ENCODE data around the gene EIF3A.

EIF3A gene

GRCh38 chr10:119080521-119081259 is at the start of gene EIF3A:
Gene EIF3A, minus strand, starts transcription at chr10:119080817. Its CDS starts 141 bp downstream, at chr10:119080676.
- peak within 1 kb of the TSS; percentile 96 for H3K4me3 ChIP-seq (ENCODE audit: low read length)
- DNase-seq (ENCODE audit: low read depth), result peak; percentile 65
- TF ChIP-seq CTCF (conservative IDR thresholded peaks at IDR 0.05; ENCODE audit: low read depth, low read length), result no peak

GRCh38 chr10:119129721-119130120 is 49.1 kb upstream of the EIF3A start:
- no peak for DNase-seq (ENCODE audit: low read depth)
- no peak overlapping the region for H3K4me3 ChIP-seq (ENCODE audit: low read length)
- TF ChIP-seq CTCF (conservative IDR thresholded peaks at IDR 0.05; ENCODE audit: low read depth, low read length), result no peak

- no peak for TF ChIP-seq CTCF (conservative IDR thresholded peaks at IDR 0.05; ENCODE audit: low read depth, low read length)
- H3K4me3 ChIP-seq (ENCODE audit: low read length), result no peak overlapping the region
- DNase-seq (ENCODE audit: low read depth), result no peak
Observed at GRCh38 chr10:119125942-119126341, 45.3 kb upstream of the EIF3A start.

- no peak overlapping the region for H3K4me3 ChIP-seq (ENCODE audit: low read length)
- DNase-seq (ENCODE audit: low read depth), result no peak
- TF ChIP-seq CTCF (conservative IDR thresholded peaks at IDR 0.05; ENCODE audit: low read depth, low read length), result no peak
Observed at GRCh38 chr10:119120875-119121274, 40.3 kb upstream of the EIF3A start.

- TF ChIP-seq CTCF (conservative IDR thresholded peaks at IDR 0.05; ENCODE audit: low read depth, low read length), result no peak
- no peak overlapping the region for H3K4me3 ChIP-seq (ENCODE audit: low read length)
- DNase-seq (ENCODE audit: low read depth), result no peak
Observed at GRCh38 chr10:119120413-119120867, 39.8 kb upstream of the EIF3A start.

GRCh38 chr10:119119400-119119799 is 38.8 kb upstream of the EIF3A start:
- DNase-seq (ENCODE audit: low read depth), result no peak
- no peak for TF ChIP-seq CTCF (conservative IDR thresholded peaks at IDR 0.05; ENCODE audit: low read depth, low read length)
- H3K4me3 ChIP-seq (ENCODE audit: low read length), result no peak overlapping the region

GRCh38 chr10:119118231-119118630 is 37.6 kb upstream of the EIF3A start:
- DNase-seq (ENCODE audit: low read depth), result no peak
- TF ChIP-seq CTCF (conservative IDR thresholded peaks at IDR 0.05; ENCODE audit: low read depth, low read length), result no peak
- no peak overlapping the region for H3K4me3 ChIP-seq (ENCODE audit: low read length)
